Body of pancreas (tissue), 4 donors: ENCODE results near the gene PRC1. TPM values are rescaled to one million over a fixed set of nuclear protein-coding genes. Genes with fewer than 3 reads are reported as not detected.

ENCODE experiments used
- ATAC-seq: fragments of 150-250 bp; one replicate; pipeline ENCODE4 v1.9.1; 2016
- DNase-seq, 4 donors: peaks; one replicate each; pipeline ENCODE4 v3.0.0-alpha.2; 2019
- H3K27ac ChIP-seq, 4 donors: fragments of 200-600 bp; sonication (generic); 1 replicate in 3 of 4; 2 replicates in 1 of 4; pipeline versions ENCODE4 v1.5.1 to v1.6.1; 2016 to 2019; ENCODE audit warnings: mild to moderate bottlenecking in 1 of 4, mixed read lengths in 1 of 4, moderate library complexity in 1 of 4
- H3K27me3 ChIP-seq, 2 donors: fragments of 200-600 bp; sonication (generic); one replicate each; pipeline ENCODE4 v1.6.0; 2016; ENCODE audit warnings: mild to moderate bottlenecking in 1 of 2
- H3K36me3 ChIP-seq, 2 donors: fragments of 200-600 bp; sonication (generic); replicated peaks in 1 of 2; 2 replicates each; pipeline ENCODE4 v1.5.1; 2016; ENCODE audit warnings: low read depth in 2 of 2; ENCODE audit not compliant: insufficient read depth in 1 of 2
- H3K4me1 ChIP-seq: fragments of 200-600 bp; sonication (generic); one replicate; pipeline ENCODE4 v1.6.0; 2016
- H3K4me3 ChIP-seq, 2 donors: fragments of 200-600 bp; sonication (generic); 1 replicate in 1 of 2; 2 replicates in 1 of 2; pipeline ENCODE4 v1.5.1; 2016 to 2019
- H3K9me3 ChIP-seq, 3 donors: fragments of 200-600 bp; sonication (generic); 1 replicate in 2 of 3; 2 replicates in 1 of 3; pipeline ENCODE4 v1.5.1; 2016
- CTCF ChIP-seq, 7 experiments: fragments of 450-650 bp in 4 of 7; fragments of 200-600 bp in 3 of 7; sonication (generic) in 3 of 7; IDR thresholded peaks; one replicate each; pipeline ENCODE4 v1.5.1; 2016 to 2019; ENCODE audit warnings: antibody characterized with exemption in 7 of 7
- POLR2A ChIP-seq, 3 donors: fragments of 450-650 bp; IDR thresholded peaks; one replicate each; pipeline ENCODE4 v1.6.1; 2016; ENCODE audit warnings: antibody characterized with exemption in 3 of 3, mild to moderate bottlenecking in 2 of 3
- WGBS, 2 donors: methylation state at CpG; one replicate each; pipeline ENCODE4 v1.1.5; 2017; 5-methylcytosine and 5-hydroxymethylcytosine counted together
- intact Hi-C: fragments of 100-400 bp; cut with DNase I; formaldehyde crosslinking; loops from one replicate; pipeline ENCODE4 v1.15.1; 2023
- total RNA-seq, 2 donors: library from RNA; depleted of rRNA; stranded (reverse); fragments of >200 nt; gene quantifications; one replicate each; pipeline ENCODE4 v1.1.0, GENCODE V29; 2016

Gene PRC1
- total RNA-seq, 2 donors from 2014 or later, result 9.1 to 11.5 TPM

DNA sequence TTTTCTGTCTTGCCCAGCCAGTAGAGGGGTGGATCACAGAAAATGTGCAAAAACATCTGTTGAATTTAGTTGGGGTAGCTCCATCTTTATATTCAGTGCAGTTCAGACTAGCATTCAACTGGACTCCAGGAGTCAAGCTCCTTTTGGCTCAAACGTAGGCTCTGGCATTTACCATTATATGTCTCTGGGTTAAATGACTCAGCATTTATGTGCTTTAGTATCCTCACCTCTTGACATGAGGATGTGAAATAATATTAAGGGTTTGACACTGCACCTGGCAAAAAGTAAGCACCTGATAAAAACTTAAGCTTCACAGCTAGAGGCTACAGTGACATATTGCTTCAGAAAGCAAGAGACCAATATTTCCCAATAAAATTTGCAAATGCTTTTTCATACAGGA is 14.8 kb downstream of the PRC1 start:
- no peak for TF ChIP-seq POLR2A (IDR thresholded peaks at IDR 0.05)
- TF ChIP-seq CTCF (IDR thresholded peaks at IDR 0.05), result no peak
- 29 to 46% methylated on average over 1 of the region's 1 CpG for WGBS, 2 donors
- DNase-seq (no peak), ATAC-seq (no peak)
- Histone ChIP-seq H3K4me1 (no peaks in the 10 kb centered on the region), H3K4me3 (no peak overlapping the region), H3K9me3 (no peaks in the 10 kb centered on the region), H3K27ac (no peak overlapping the region), H3K36me3 (no peaks in the 10 kb centered on the region), H3K27me3 (no peaks in the 10 kb centered on the region)
- intact Hi-C loops, result no loop called here

- H3K4me1 ChIP-seq, result no peaks in the 10 kb centered on the region
- no peaks in the 10 kb centered on the region for H3K9me3 ChIP-seq
- WGBS, 2 donors, result 94 to 96% methylated on average over 17 to 21 of the region's 21 CpGs
- intact Hi-C loops, result no loop called here
- no peak for TF ChIP-seq POLR2A (IDR thresholded peaks at IDR 0.05)
- no peak for TF ChIP-seq CTCF (IDR thresholded peaks at IDR 0.05)
- no peaks in the 10 kb centered on the region for H3K27me3 ChIP-seq
- DNase-seq (no peak), ATAC-seq (no peak)
- H3K4me3 ChIP-seq, result no peak overlapping the region
- H3K27ac ChIP-seq, result no peak overlapping the region
- no peaks in the 10 kb centered on the region for H3K36me3 ChIP-seq
These were observed 20.1 kb downstream of the PRC1 start for GRCh38 chr15:90974216-90974615.

DNA sequence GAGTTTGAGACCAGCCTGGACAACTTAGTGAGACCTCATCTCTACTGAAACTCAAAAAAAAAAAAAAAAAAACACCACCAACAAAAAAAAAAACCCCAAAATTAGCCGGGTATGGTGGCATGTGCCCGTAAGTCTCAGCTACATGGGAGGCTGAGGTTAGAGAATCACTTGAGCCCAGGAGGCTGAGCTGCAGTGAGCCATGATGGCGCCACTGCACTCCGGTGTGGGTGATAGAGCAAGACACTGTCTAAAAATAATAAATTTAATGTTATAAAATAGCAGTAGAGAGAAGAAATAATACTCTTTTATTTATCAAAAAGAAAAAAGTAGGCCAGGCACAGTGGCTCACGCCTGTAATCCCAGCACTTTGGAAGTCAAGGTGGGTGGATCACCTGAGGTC is 22.2 kb downstream of the PRC1 start:
- TF ChIP-seq CTCF (IDR thresholded peaks at IDR 0.05) (no peak), POLR2A (IDR thresholded peaks at IDR 0.05) (no peak)

GRCh38 chr15:90970274-90970673 is 24.1 kb downstream of the PRC1 start:
- intact Hi-C loops, result no loop called here
- Histone ChIP-seq H3K36me3 (peaks cover 0 to 3% of the 10 kb centered on the region in 2 donors), H3K4me1 (no peaks in the 10 kb centered on the region), H3K9me3 (no peaks in the 10 kb centered on the region), H3K27me3 (no peaks in the 10 kb centered on the region), H3K27ac (no peak overlapping the region), H3K4me3 (no peak overlapping the region)
- DNase-seq (no peak), ATAC-seq (no peak)
- TF ChIP-seq POLR2A (IDR thresholded peaks at IDR 0.05) (no peak), CTCF (IDR thresholded peaks at IDR 0.05) (no peak)
- 87 to 90% methylated on average over 7 of the region's 7 CpGs for WGBS, 2 donors

More for the DNA sequence above, 22.2 kb downstream of the PRC1 start:
- 94% methylated on average over 5 of the region's 5 CpGs for WGBS, 2 donors
- no peaks in the 10 kb centered on the region for H3K4me1 ChIP-seq
- intact Hi-C loops, result no loop called here
- no peaks in the 10 kb centered on the region for H3K9me3 ChIP-seq
- no peaks in the 10 kb centered on the region for H3K27me3 ChIP-seq
- H3K4me3 ChIP-seq, result no peak overlapping the region
- H3K27ac ChIP-seq, result no peak overlapping the region
- ATAC-seq (no peak), DNase-seq (no peak)
- H3K36me3 ChIP-seq, result no peaks in the 10 kb centered on the region

DNA sequence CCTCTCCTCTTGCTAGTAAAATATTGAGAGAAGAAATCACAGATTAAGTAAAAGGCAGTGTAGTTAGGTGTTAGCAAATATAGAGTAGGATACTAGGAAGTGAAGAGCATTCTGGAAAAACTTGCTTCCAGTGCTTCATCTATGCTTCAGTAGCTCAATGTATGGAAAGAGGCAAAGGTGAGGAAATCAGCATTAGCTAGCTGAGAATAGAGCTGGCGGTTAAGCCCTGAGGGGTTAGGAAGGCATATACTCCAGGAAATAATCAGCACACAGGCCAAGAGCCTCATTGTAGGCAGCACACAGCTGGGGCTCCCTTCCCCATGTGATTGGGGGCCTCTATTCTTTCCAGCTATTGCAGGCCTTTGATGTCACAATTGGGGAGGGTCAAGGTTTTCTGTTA is 25.9 kb downstream of the PRC1 start:
- Histone ChIP-seq H3K4me1 (no peaks in the 10 kb centered on the region), H3K9me3 (no peaks in the 10 kb centered on the region), H3K27ac (no peak overlapping the region), H3K4me3 (no peak overlapping the region), H3K27me3 (no peaks in the 10 kb centered on the region), H3K36me3 (peaks cover 0 to 3% of the 10 kb centered on the region in 2 donors)
- intact Hi-C loops, result no loop called here
- ATAC-seq (no peak), DNase-seq (no peak)
- no peak for TF ChIP-seq CTCF (IDR thresholded peaks at IDR 0.05)
- no peak for TF ChIP-seq POLR2A (IDR thresholded peaks at IDR 0.05)
- WGBS, 2 donors, result 91 to 100% methylated on average over 1 of the region's 1 CpG
